Tibial artery (tissue), 4 donors: ENCODE results near the gene SLC25A34.

Experiments
- DNase-seq, 2 donors: peaks; one replicate each; pipeline ENCODE4 v3.0.0-alpha.2; 2019
- H3K27ac ChIP-seq, 2 donors: fragments of 200-600 bp; sonication (generic) in 1 of 2; 1 replicate in 1 of 2; 2 replicates in 1 of 2; pipeline ENCODE4 v1.5.1; 2018 to 2019; ENCODE audit warnings: mild to moderate bottlenecking in 1 of 2
- H3K27me3 ChIP-seq, 2 donors: fragments of 200-600 bp; sonication (generic) in 1 of 2; one replicate each; pipeline versions ENCODE4 v1.5.1 to v1.6.0; 2016 to 2019
- H3K36me3 ChIP-seq, 3 donors: fragments of 200-600 bp; sonication (generic) in 2 of 3; one replicate each; pipeline ENCODE4 v1.5.1; 2016 to 2019; ENCODE audit warnings: mild to moderate bottlenecking in 2 of 3
- H3K4me1 ChIP-seq, 4 donors: fragments of 200-600 bp; sonication (generic) in 2 of 4; 1 replicate in 3 of 4; 2 replicates in 1 of 4; pipeline ENCODE4 v1.5.1; 2016 to 2019
- H3K4me3 ChIP-seq, 2 donors: fragments of 200-600 bp; sonication (generic) in 1 of 2; 1 replicate in 1 of 2; 2 replicates in 1 of 2; pipeline ENCODE4 v1.5.1; 2018 to 2019; ENCODE audit warnings: mild to moderate bottlenecking in 2 of 2
- H3K9me3 ChIP-seq, 3 donors: fragments of 200-600 bp; sonication (generic) in 1 of 3; one replicate each; pipeline ENCODE4 v1.5.1; 2016 to 2019
- intact Hi-C: fragments of 100-400 bp; cut with DNase I; formaldehyde crosslinking; loops from one replicate; pipeline ENCODE4 v1.15.0; 2023; ENCODE audit warnings: low total_unique reads
- TF ChIP-seq, protein P1 (sequence below), 2 experiments: fragments of 200-600 bp in 1 of 2; fragments of 450-650 bp in 1 of 2; IDR thresholded peaks; one replicate each; pipeline ENCODE4 v1.5.1; 2017 to 2019; ENCODE audit warnings: antibody characterized with exemption in 2 of 2, mild to moderate bottlenecking in 1 of 2, moderate library complexity in 1 of 2

The SLC25A34 gene

DNA sequence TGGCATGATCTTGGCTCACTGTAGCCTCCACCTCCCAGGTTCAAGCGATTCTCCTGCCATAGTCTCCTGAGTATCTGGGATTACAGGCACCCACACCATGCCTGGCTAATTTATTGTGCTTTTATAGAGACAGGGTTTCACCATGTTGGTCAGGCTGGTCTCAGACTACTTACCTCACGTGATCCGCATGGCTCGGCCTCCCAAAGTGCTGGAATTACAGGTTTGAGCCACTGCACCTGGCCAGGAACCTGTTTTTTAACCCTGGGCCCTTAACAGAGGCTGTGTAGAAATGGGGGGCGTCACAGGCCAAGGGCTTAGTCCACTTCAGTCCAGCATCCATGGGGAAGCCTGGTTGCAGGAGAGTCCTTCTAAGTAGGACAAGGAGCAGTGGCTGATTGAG lies 31.9 kb downstream of the SLC25A34 start:
- H3K36me3 ChIP-seq: peaks cover 80 to 95% (median 82%) of the 10 kb centered on the region in 3 donors
- TF ChIP-seq, protein P1, sequence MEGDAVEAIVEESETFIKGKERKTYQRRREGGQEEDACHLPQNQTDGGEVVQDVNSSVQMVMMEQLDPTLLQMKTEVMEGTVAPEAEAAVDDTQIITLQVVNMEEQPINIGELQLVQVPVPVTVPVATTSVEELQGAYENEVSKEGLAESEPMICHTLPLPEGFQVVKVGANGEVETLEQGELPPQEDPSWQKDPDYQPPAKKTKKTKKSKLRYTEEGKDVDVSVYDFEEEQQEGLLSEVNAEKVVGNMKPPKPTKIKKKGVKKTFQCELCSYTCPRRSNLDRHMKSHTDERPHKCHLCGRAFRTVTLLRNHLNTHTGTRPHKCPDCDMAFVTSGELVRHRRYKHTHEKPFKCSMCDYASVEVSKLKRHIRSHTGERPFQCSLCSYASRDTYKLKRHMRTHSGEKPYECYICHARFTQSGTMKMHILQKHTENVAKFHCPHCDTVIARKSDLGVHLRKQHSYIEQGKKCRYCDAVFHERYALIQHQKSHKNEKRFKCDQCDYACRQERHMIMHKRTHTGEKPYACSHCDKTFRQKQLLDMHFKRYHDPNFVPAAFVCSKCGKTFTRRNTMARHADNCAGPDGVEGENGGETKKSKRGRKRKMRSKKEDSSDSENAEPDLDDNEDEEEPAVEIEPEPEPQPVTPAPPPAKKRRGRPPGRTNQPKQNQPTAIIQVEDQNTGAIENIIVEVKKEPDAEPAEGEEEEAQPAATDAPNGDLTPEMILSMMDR (IDR thresholded peaks at IDR 0.05): no peak
- peaks cover 0 to 64% (median 34%) of the 10 kb centered on the region in 4 donors for H3K4me1 ChIP-seq
- H3K27me3 ChIP-seq: no peaks in the 10 kb centered on the region
- H3K9me3 ChIP-seq: no peaks in the 10 kb centered on the region
- H3K27ac ChIP-seq: peak overlapping the region in 1 of 2 donors; percentile 97
- DNase-seq: no peak
- no peak overlapping the region for H3K4me3 ChIP-seq
- intact Hi-C loops: no loop called here

GRCh38 chr1:15768388-15768787 lies 32.3 kb downstream of the SLC25A34 start:
- H3K4me3 ChIP-seq: no peak overlapping the region
- intact Hi-C loops: no loop called here
- TF ChIP-seq, protein P1 (IDR thresholded peaks at IDR 0.05): no peak
- peaks cover 83 to 99% (median 86%) of the 10 kb centered on the region in 3 donors for H3K36me3 ChIP-seq
- no peak for DNase-seq
- H3K9me3 ChIP-seq: no peaks in the 10 kb centered on the region
- H3K27ac ChIP-seq: peak overlapping the region in 1 of 2 donors; percentile 97
- H3K4me1 ChIP-seq: peaks cover 0 to 60% (median 29%) of the 10 kb centered on the region in 4 donors
- H3K27me3 ChIP-seq: no peaks in the 10 kb centered on the region

GRCh38 chr1:15770313-15770962 lies 34.4 kb downstream of the SLC25A34 start:
- TF ChIP-seq, protein P1 (IDR thresholded peaks at IDR 0.05): no peak
- peak overlapping the region; percentile 5 to 97 for H3K27ac ChIP-seq
- intact Hi-C loops: no loop called here
- H3K36me3 ChIP-seq: peaks cover 93 to 99% (median 97%) of the 10 kb centered on the region in 3 donors
- DNase-seq: no peak
- H3K4me3 ChIP-seq: no peak overlapping the region
- H3K9me3 ChIP-seq: no peaks in the 10 kb centered on the region
- H3K27me3 ChIP-seq: no peaks in the 10 kb centered on the region
- H3K4me1 ChIP-seq: peaks cover 0 to 39% (median 9%) of the 10 kb centered on the region in 4 donors

DNA sequence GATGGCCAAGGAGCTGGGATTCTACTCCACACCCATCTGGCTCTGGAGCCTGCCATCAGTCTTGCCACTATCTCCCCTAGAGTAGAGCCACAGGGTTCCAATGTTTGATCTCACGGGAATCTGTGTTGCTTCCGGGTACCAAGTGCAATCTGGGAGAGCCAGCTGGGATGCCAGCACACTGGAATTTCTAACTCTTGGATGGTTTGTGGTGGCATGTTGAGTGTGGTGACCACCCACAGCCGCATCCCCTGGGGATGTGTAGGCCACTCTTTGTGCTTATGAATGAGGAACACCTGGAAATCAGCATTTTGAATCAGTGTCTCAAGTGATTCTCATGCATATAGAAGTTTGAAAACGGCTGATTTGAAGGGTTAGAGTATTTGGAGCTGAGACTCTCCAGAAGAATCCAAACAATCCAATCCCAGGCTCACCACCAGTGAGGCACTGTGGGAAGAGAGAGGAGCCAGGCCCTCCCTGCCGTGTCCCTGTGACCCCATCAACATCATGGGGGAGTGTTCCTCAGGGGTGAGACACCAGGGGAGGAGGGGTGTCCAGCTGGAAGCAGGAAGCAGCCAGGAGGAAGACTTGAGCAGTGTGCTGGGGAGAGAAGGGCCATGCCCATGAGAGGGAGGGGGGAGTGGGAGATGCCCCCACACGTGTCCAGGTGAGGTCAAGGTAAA lies 35.9 kb downstream of the SLC25A34 start:
- H3K27ac ChIP-seq: peak overlapping the region; percentile 5 to 97
- H3K27me3 ChIP-seq: no peaks in the 10 kb centered on the region
- H3K4me3 ChIP-seq: no peak overlapping the region
- TF ChIP-seq, protein P1 (IDR thresholded peaks at IDR 0.05): no peak
- no peaks in the 10 kb centered on the region for H3K9me3 ChIP-seq
- peaks cover 0 to 25% (median 0%) of the 10 kb centered on the region in 4 donors for H3K4me1 ChIP-seq
- H3K36me3 ChIP-seq: peaks cover 93 to 99% (median 98%) of the 10 kb centered on the region in 3 donors
- intact Hi-C loops: no loop called here
- no peak for DNase-seq

- Histone ChIP-seq H3K27ac (peak overlapping the region; percentile 1 to 9), H3K9me3 (no peaks in the 10 kb centered on the region), H3K4me1 (peaks cover 0 to under 1% (median 0%) of the 10 kb centered on the region in 4 donors), H3K36me3 (peaks cover 91 to 99% (median 98%) of the 10 kb centered on the region in 3 donors), H3K27me3 (no peaks in the 10 kb centered on the region), H3K4me3 (no peak overlapping the region)
- DNase-seq: no peak
- TF ChIP-seq, protein P1 (IDR thresholded peaks at IDR 0.05): no peak
- intact Hi-C loops: no loop called here
Observed at GRCh38 chr1:15775706-15776105, 39.6 kb downstream of the SLC25A34 start.
